NCI-H2029 (cell line): ENCODE results near the gene CDC25A.

ENCODE experiments used
- DNase-seq: peaks from one replicate; lab custom pipeline; 2025; lab: John Stamatoyannopoulos, UW

CDC25A gene

DNA sequence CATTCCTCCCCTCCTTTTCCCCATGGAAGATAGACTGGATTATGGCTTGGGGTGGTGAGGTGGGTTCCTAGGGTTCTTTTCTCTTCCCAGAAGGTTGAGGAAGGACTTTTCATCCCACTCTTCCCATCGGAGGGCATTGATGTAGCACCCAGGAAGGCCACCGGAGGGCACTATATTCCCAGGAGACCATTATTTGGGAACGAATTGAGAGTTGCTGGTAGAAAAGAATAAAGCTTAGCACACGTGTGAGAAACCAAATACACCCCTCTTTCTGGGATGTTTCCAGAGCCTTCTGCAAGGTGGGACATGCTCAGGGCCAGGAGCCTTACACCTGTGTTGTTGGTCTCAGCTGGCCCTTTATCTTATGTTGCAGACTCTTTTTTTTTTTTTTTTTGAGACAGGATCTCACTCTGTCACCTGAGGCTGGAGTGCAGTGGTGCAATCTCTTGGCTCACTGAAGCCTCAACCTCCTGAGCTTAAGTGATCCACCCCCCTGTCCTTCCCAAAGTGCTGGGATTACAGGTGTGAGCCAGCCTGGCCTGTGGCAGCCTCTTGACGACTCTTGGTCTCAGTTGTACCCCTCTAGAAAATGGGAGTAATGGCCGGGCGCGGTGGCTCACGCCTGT lies 6.3 kb upstream of the CDC25A start:
- peak; percentile 63 for DNase-seq

GRCh38 chr3:48190911-48191310 lies 2.7 kb upstream of the CDC25A start:
- no peak for DNase-seq

DNA sequence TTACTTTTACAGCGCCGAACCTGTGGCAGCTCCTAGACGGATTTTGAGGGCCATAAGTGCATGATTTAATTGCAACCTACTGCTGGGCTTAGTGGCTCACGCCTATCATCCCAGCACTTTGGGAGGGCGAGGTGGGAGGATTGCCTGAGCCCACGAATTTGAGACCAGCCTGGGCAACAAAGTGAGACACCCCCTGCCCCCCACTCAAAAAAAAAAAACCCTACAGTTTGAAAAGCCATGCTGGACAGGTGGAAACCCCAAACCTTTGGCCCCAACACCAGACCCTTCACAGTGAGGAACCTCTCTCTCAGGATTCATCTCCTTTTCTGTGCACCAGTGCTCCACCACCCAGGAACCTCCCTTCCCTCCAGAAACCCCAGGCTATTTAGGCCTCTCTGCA lies 1.1 kb upstream of the CDC25A start:
- DNase-seq, result no peak

DNA sequence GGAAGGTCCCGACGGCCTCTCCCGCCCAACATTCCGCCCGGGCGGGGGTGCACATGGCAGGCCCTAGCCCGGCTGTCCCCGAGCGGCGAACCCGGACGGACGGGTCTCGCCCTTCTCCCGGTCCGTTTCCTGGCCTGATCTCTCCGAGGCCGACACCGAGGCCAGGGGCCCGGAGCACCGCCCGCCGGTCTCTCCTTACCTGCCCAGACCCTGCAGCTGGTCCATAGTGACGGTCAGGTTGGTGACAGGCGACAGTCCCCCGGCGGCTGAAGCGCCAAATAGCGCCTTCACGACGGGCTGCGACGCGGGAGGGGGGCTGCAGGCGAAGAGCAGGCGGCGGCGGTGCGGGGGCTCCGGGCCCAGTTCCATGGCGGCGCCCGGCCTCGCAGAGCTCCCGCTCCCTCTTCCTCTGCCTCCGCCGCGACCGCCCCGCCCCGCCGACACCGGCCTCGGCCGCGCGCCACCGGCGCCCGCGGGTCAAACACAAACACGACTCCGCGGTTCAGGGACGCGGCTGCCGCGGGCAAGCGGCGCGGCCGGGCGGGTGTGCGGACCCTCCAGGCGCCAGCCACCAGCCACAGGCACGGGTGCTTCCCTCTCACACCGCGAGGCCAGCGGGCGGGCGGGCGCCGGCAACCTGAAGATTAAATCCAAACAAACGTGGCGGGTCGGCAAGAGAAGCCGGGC lies 495 bp downstream of the CDC25A start:
- no peak for DNase-seq

DNA sequence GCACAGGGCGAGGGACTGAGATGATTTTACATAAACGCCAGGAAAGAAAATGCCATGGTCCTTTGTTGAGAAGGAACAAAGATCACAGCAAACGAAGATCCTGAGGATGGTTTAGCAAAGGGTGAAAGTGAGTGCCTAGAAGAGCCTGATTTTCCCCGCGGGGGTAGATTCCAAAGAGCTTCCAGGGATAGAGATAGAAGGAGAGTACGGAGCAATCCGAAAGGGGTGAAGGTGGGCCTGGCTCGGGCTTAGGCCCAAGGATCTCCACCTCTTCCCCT lies 977 bp downstream of the CDC25A start:
- no peak for DNase-seq

GRCh38 chr3:48186631-48187300 lies 1.5 kb downstream of the CDC25A start:
- no peak for DNase-seq

GRCh38 chr3:48185129-48185528 lies 3.1 kb downstream of the CDC25A start:
- DNase-seq, result no peak

GRCh38 chr3:48184299-48184698 lies 3.9 kb downstream of the CDC25A start:
- no peak for DNase-seq

GRCh38 chr3:48180531-48181253 lies 7.5 kb downstream of the CDC25A start:
- DNase-seq, result no peak

- no peak for DNase-seq
Observed at GRCh38 chr3:48180021-48180420, 8.2 kb downstream of the CDC25A start.

DNA sequence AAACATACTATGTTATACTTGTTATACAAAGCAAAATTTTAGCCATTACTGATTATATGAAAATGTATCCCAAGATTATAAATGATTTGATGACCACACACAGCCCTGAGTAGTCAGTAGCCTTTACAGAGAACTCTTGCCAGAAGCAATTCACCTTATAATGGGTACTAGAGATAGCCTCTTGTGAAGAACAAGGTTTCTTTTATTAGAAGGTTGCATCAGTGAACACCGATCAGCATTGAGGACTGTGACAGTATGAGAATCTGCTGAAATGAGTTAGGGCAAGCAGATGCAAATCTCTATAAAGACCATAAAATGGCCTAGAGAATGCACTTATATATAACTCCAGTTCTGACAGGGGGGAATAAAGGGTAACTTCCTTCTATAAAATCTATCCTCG lies 10.1 kb downstream of the CDC25A start:
- no peak for DNase-seq

DNA sequence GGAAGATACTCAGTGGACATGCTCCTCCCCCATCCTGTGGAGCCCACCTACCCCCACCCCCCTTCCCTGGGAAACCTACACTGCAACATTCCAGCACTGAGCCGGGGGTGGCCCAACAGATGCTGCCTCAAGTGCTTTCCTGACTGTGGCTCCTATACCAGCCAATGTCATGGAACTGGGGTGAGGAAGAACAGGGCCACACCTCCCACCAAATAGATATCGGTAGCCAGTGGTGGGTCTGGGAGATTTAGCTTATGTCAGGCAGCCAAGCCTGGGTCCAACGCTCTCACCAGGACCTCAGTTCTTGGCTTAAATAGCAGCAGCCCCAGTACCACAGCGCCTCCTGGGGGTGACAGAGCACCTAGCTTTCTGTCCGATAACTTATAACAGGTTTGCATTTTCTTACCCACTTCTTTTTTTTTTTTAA lies 30.3 kb downstream of the CDC25A start:
- DNase-seq, result no peak

GRCh38 chr3:48157202-48157840 lies 30.9 kb downstream of the CDC25A start:
- DNase-seq, result no peak

DNA sequence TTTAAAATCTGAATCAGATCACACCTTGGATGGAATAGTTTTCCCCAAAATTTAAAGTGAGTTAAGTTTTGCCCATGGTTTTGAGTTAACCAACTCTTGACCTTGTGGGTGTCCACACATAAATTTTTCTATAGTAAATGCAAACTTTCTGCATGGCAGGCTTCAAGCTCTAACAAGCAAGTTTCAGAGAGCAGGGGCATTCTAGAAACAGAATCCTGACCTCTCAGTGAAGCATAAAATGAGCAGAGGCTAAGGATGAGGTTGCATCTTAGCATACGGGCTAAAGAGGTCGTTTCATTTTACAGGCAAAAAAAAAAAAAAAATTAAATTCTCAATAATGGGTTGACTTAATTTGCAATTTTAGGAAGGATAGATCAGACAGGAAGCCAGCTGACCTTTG lies 32.1 kb downstream of the CDC25A start:
- no peak for DNase-seq

GRCh38 chr3:48155122-48155521 lies 33.1 kb downstream of the CDC25A start:
- no peak for DNase-seq

DNA sequence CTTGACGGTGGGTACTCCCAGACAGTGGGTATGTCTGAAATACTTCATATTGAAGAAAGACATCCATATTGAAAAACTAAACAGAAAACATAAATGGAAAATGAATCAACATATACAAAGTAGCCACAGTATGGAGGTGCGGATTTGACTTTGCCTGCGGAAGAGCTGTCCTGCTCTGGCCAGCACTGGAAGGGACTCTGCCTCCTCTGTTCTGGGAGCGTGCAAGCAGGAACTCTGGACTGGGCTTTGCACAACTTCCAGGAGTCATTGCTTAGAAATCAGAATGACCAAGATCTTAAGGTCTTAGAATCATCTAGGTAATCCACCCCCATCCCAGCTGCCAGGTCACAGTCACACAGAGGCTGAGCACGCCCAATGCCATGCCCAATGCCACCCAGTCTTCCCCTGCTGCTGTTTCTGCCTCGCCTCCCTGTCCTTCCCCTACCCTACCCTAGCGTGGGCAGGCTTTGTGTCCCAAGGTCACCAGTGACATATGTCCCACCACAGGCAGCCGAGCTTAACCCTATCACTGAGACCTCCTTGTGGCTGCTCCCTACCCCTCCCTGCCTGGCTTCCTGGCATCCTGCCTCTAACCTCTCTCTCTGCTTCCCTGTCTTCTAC lies 36.3 kb downstream of the CDC25A start:
- DNase-seq, result no peak

GRCh38 chr3:48151058-48151806 lies 37.0 kb downstream of the CDC25A start:
- peak; percentile 95 for DNase-seq

DNA sequence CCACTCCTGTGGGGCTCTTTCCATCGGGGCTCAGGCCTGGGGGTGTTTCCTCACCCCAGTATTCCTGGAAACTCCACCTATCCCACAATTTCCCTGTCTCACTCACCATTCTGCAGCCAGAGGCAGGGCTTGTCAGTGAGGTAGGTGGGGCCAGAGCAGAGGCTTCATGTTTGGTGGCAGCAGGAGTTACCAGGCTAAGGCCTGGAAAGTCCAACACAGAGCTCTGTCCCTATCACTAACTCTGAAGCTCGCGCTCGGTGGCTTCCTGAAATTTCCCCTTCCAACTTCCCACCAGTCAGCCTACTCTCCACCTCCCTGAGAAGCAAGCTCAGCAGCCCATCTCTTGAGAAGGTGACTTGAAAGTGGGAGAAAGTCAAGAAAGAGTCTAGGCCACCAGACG lies 44.2 kb downstream of the CDC25A start:
- no peak for DNase-seq

DNA sequence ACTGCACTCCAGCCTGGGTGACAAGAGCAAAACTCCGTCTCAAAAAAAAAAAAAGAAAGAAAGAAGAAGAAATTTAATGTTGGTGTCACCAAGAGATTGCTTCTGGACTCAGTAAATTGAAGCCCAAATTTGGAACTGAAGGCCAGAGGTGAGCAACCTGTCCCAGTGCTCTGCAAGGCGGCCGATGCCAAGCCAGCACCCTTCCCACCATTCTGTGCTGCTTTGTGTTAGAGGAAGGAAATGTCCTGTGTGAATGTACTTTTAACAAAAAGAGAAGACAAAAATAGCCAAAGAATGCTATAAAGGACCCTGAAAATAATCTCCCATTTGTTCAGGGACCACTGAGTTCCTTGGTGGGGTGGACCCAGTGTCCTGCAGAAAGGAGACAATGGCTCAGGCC lies 44.6 kb downstream of the CDC25A start:
- DNase-seq, result no peak

GRCh38 chr3:48142316-48142870 lies 45.8 kb downstream of the CDC25A start:
- peak; percentile 63 for DNase-seq

GRCh38 chr3:48141604-48142137 lies 46.5 kb downstream of the CDC25A start:
- DNase-seq, result no peak
